Stimulated activated CD8-positive, alpha-beta memory T cell treated with anti-CD3 and anti-CD28 coated beads, Interleukin-4, amount 100 ng/mL, for 24 hours (primary cell): ENCODE results near the gene CEP19.

Experiments used
- DNase-seq: peaks from one replicate; pipeline ENCODE4 v3.0.0-alpha.2; 2020; ENCODE audit warnings: low read depth

Gene CEP19

DNA sequence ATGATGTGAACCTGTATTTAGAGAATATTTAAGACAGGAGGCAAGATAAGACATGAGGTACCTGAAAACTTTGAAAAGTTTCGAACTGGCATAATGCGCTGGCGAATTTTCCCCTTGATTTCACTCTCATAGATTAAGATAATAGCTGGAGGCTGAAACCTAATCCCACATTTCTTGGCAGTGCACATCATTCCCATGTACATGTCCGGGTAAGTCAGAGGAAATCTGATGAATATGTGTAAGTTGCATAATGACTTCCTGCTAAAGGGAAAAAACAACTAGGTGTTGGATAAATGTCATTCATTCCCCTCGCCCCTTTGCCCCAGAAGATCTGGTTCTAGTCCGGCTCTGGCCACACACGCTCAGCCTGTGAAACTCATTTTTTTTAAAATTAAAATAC, 3.6 kb downstream of the CEP19 start:
- DNase-seq, result no peak

DNA sequence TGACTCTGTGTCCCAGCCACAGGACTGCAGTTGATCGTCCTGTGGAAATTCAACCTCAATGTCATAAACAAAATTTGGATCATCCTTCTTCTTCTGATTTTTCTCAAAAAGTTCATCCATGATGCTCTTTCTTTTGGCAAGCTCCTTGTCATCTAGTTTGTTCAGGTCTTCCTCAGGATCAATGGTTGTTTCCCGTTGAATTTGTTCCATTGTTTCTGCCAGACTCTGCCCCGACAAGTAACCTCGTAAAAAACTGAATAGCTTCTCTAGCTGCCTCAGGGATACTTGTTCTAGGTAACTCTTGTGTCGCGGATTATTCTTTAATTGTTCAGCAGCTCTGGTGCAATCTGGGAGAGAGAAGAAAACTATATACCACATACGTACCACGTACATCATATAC, 4.5 kb downstream of the CEP19 start:
- DNase-seq, result no peak

DNA sequence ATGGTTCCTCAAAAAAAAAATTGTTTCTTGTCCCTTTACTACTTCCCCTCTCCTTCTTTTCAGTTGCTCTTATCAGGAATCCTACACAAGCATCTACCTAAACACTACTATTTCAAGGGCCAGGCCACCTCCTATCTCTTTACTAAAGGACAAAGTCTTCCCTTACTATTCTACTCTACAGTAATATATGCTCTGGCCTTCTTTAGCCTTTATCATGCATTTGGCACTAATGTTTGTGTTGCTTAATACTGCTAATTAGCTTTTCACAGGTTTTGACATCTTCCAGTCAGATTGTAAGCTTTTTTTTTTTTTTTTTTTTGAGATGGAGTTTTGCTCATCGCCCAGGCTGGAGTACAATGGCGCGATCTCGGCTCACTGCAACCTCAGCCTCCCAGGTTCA, 5.3 kb downstream of the CEP19 start:
- DNase-seq, result no peak

DNA sequence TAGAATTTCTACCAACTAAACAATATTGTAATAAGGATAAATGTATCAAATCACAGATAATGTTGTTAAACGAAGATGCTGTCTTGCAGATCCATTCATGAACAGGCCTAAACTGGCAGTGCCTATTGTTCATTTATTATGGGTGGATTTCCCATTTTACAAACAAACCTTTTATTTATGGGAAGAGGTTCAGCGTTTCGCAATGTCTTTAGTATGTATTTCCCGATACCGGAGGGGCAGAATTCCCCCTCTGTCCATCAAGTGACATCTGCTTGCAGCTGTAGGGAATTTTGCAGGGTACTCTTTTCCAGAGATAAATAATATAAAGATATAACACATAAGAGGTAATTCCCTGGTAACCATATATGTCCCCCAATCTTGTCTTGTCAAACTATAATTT, 5.7 kb downstream of the CEP19 start:
- DNase-seq, result no peak

DNA sequence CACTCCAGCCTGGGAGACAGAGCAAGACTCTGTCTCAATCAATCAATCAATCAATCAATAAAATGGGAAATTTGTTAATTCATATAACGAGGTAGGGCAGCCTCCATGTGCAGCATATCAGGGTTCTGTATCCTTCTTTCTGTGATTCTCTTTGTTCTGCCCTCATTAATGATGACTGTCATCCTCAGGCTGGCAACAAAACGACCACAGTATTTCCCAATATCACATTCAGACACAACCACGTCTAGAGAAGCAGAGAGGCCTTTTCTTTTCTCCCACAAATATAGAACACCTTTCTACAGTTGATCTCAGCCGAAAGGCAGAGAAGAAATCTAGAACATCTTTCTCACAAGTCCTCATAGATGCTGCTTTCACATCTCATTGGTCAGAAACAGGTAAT, 11.2 kb downstream of the CEP19 start:
- no peak for DNase-seq

DNA sequence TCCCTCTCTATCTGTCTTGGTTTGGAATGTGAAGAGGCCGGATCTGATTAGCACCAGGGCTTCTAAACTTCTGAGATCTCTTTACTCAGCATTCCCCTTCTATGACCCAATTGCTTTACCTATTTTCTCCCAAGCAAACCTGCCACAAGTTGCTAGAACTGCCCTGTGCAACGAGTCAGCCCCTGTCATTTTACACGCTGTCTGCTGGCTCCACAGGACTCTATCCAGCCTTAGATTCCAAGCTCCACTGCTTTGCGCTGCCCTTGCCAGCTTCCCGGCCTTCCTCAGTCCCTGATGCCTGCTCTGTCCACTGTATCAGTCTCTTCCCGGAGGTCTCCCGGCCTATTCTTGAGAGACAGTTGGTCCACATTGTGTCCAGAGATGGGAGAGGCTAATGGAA, 12.3 kb downstream of the CEP19 start:
- DNase-seq, result no peak

DNA sequence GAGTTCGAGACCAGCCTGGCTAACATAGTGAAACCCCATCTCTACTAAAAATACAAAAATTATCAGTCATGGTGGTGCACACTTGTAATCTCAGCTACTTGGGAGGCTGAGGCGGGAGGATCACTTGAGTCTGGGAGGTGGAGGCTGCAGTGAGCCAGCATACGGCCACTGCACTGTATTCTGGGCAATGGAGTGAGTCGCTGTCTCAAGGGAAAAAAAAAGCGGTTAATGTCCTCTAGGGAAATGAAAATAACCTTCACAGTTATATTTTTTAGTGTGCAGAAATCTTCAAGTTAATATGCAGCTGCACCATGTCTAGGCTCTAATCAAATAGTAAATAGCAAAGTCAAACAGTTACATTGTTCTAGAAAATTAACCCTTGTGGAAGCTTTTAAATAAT, 14.8 kb downstream of the CEP19 start:
- no peak for DNase-seq

DNA sequence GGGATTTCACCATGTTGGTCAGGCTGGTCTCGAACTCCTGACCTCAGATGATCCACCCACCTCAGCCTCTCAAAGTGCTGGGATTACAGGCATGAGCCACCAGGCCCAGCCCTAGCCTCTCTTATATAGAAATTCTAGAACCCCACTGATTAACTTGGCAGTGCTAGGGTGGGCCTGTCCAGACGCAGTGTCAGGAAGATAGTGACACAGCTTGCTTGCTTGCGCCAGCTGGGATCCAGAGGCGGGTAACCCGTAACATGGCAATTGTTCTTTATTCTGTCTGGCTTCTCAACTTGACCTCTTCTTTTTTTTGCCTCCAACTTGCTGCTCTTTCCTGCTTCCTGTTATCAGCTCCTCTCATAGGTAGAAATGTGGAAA, 16.2 kb downstream of the CEP19 start:
- DNase-seq, result no peak

DNA sequence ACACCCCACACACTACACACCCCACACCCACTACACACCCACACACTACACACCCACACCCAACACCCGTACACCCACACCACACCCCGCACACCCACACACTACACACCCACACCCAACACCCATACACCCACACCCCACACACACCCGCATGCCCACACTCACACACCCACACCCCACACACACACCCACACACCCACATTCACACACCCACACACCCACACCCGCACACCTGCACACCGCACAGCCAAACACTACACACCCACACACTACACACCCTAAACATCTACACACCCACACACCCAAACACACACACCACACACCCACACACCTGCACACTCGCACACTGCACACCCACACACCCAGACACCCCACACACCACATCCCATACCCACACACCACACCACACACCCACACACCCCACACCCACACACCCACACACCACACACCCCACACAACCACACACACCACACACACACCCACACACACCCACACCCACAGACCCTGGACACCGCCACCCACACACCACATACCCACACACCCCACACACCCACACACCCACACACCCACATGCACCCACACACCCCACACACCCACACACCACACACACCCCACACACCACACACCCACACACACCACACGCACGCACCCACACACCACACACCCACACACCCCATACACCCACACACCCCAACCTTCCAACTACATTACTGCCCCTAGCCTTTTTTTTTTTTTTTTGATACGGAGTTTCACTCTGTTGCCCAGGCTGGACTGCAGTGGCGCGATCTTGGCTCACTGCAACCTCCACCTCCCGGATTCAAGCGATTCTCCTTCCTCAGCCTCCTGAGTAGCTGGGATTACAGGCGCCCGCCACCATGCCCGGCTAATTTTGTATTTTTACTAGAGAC, 16.9 kb downstream of the CEP19 start:
- no peak for DNase-seq

DNA sequence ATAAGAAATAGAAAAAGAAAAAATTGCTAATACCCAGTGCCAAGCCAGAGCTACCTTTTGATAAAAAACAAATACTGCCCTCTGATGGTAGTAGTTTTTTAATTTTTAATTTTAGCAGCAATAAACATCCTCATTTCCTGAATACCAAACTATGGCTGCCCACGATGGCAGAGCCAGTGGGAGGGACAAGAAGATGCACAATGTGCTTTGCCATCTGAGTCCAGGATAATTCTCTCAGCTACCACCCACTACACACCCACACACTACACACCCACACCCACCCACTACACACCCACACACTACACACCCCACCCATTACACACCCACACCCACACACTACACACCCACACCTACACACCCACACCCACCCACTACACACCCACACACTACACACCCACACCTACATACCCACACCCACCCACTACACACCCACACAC, 17.8 kb downstream of the CEP19 start:
- DNase-seq, result no peak

DNA sequence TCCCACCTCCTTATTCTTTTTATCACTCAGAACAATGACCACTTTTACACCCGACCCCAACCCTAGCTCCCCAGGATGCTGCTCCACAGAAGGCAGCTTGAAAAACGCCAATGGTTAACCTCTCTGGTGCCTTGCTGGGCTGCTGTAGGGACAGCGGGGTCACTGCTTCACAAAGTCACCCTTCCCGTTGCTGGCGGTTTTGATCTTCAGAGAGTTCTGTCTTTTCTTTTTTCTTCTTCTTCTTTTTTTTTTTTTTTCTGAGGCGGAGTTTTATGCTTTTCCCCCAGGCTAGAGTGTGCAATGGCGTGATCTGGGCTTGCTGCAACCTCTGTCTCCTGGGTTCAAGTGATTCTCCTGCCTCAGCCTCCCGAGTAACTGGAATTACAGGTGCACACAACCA, 20.7 kb downstream of the CEP19 start:
- DNase-seq, result no peak

DNA sequence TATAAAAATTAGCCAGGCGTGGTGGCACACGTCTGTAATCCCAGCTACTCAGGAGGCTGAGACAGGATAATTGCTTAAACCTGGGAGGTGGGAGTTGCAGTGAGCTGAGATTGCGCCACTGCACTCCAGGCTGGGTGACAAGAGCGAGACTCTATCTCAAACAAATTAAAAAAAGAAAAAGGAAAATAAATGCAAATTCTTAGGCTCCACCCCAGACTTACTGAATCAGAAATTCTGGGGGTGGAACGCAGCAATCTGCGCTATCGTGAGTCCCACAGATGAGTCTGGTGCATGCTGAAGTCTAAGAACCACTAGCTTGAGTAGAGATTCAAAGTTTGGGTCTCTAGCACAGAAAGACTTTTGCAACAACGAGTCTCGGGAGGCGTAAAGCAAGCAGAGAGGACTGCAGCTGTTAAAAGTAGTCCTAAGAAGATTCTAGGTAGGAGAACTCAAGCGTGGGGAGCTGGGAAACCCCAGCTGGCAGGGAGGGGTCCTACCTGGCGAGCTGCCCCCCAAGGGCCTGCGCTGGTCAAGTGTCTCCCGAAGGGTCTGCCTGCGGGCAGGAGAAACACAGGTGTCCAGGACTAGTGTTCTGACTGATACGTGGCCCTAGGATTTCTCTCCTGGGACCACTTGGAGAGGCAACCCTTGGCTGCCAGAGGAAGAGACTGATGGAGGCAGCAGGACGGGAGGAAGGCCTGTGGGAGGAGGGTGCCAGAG, 21.9 kb downstream of the CEP19 start:
- no peak for DNase-seq

DNA sequence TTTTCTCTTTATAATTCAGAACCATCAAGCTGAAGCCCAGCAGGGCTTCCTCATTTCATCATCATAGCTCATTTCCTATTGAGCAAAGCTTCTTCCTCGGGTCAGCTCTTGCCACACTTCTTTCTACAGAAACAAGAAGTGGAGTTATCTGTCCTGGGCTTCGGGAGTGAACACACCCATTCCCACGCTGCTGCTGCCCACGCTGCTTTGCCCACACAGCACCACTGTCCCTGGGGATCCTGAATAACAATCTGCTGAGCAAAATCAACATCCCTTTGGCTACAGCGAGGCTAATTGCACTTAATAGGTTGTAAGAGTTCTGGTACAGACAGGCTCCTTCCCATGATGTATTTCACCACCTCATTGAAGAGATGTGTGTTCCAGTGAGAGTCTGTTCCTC, 23.7 kb downstream of the CEP19 start:
- no peak for DNase-seq

DNA sequence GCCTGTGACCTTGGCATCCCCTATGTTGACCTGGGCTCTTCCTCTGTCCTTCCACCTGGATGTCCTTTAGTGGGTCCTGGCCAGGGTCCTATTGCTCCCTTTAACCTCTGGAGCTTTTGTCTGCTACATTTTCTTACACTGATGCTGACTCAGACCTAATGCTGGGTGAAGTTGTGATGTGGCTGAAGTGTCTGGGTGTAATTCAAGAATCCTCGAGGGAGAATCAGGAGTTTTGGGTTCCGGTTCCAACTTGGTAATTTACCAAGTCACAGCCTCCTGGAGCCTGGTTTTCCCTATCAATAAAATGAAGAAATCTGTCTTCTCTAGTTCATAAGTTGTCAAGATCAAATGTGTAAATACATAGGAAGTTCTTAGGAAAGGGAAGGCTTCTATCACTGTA, 25.6 kb downstream of the CEP19 start:
- no peak for DNase-seq

DNA sequence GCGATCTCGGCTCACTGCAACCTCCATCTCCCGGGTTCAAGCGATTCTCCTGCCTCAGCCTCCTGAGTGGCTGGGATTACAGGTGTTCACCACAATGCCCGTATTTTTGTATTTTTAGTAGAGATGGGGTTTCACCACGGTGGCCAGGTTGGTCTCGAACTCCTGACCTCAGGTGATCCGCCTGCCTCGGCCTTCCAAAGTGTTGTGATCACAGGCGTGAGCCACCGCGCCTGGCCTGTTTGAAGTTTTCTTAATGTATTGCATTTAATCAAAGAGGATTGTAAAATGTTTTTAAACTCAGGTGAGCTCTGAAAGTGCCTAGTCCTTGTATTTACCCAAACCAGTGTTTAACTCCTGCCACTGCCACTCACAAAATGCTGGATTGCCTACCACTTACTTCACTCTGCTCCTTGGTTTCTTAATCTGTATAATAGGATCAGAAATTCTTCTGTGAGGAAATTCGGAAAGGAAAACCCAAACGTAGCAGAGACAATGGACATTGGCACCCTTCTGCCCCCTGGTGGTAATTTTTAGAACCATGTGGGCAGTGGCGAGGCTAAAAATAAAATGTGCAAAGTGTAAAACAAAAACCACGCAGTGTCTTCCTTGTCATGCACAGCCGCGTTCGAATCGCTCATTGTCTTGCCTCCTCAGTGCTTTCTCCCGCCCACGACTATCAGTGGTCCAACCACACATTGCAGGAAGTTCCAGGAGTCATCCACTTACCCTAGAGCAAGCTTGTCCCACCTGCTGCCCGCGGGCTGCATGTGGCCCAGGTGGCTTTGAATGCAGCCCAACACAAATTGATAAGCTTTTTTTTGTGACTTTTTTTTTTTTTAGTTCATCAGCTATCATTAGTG, 27.3 kb downstream of the CEP19 start:
- peak; percentile 36 for DNase-seq

DNA sequence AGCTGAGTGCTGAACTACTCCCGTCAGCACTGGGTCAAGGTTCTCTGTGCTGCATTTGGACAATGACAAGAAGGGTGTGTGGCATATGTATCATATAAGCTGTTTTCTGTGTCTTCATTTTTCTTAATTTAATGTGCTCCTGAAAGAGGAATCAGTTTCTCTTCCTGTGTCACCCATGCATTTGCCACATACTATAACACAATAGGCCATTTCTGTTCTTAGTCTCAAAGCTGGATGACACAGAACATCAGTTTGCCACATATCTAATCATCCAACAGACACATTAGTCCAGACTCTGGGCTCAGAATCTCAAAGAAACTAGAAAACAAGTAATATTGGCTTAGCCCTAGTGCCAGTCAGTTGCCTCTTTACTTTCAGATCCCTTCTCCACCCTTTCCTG, 34.1 kb downstream of the CEP19 start:
- no peak for DNase-seq

DNA sequence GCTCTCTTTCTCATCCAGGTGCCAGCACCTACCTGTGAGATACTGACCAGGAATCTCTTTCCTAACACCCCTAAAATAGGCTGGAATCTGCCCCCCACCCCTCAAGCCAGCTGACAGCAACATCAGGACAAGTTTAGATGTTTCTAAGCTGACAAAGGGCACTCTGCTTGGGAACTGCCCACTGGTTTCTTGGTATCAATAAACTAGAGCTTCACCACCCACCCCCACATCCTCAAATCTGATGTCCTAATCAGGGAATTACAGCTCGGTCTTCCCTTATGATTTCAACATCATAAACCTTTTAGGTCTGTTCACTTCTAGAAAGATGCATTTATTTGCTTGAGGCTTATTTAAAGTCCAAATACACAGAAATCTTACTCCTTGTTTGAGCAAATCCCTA, 34.7 kb downstream of the CEP19 start:
- no peak for DNase-seq

DNA sequence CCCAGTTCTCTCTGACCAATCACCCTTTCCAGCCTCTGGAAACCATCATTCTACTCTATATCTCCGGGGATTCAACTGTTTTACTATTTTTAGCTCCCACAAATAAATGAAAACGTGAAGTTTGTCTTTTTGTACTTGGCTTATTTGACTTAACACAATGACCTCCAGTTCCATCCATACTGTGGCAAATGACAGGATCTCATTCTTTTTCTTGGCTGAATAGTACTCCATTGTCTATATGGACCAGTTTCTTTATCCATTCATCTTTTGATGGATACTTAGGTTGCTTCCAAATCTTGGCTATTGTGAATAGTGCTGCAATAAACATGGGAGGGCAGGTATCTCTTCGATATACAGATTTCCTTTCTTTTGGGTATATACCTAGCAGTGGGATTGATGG, 38.4 kb downstream of the CEP19 start:
- DNase-seq, result no peak

DNA sequence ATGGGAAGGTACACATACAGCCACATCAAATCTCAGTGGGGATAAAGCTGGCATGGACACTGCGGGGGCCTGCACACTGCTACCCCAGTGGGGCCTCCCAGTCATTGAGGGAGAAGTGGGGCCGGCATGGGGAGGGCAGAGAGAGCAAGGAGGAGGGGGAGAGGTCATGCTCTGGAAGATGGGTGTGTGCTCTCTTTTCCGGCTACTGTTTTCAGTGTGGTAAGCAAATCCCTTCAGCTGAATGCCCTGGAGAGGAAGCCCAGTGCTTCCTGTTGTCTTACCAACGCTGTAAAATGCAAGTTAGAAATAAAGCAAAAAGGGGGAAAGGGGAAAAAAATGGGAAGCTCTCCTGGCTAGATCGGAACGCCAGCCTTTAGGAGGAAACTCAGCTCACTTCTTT, 41.7 kb downstream of the CEP19 start:
- no peak for DNase-seq

DNA sequence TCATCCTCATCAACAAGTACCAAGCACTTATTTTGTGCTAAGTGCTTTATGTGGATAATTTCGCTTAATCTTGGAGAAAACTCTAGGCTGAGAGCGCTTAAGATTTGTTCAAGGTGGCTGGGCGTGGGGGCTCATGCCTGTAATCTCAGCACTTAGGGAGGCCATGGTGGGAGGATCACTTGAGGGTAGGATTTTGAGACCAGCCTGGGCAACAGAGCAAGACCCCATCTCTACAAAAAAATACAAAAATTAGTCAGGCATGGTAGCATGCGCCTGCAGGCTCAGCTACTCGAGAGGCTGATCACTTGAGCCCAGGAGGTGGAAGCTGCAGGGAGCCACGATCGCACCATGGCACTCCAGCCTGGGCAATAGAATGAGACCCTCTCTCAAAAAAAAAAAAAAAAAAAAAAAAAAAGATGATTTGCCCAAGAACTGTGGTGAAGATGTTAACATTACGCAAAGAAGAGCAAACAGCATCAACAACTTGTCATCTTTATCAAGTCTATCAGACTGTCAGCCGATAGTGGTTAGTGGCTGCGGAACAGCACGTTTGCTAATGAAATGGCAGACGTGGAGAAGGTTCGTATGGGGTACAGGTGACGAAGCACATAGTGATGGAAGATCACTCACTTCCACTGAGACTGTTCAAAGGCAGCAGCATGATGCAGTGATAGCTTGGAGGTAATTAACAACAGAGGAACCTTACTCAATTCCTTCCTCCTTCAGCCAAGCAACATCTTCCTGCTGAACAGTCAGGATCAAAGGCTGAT, 44.8 kb downstream of the CEP19 start:
- DNase-seq, result no peak

DNA sequence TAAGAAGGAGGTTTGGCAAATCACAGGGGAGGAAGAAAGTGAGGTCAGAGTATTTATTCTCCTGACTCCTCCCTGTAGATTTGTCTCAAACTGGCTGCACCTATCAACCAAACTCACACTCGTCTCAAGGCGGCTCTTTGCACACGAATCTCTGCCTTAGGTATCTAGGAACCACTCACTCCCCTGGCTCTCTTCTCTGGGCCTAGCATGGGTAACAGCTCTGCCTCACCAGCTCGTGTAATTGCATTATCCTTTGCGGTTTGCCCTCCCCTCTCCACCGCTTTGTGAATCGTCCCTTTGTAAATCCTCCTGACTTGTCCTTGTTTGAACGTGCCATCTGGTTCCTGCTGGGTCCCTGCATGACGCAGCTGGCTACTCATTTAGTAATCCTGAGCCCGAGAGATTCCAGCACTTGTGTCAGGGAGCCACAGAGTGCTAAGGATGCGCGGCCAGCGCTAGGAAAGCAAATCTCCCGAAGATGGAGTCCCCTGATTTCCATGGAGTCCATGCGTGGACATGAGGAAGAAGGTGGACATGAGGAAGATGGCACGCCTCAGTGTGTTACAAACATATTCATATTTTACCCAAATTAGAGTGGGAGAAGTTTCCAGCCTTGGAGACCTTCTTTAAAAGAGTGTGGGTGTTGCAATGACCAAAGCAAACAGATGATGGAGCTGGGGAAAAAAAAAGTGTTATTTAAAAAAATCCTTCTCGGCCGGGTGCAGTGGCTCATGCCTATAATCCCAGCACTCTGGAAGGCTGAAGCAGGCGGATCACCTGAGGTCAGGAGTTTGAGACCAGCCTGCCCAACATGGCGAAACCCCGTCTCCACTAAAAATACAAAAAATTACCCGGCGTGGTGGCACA, 45.8 kb downstream of the CEP19 start:
- no peak for DNase-seq
